A549 (cell line): ENCODE results near the gene SLC35A2.

Experiments
- CHD2 ChIP-seq: fragments of 150-350 bp; IDR thresholded peaks from 2 replicates; pipeline ENCODE4 v1.6.1; 2014; ENCODE audit warnings: low read length; ENCODE audit not compliant: partially characterized antibody
- CTCF ChIP-seq: fragments of >200 bp; sonication (Bioruptor Twin); formaldehyde crosslinking; IDR thresholded peaks from 3 replicates; pipeline ENCODE4 v1.5.1; 2016
- PHF8 ChIP-seq: fragments of 200-600 bp; sonication (generic); IDR thresholded peaks from 2 replicates; pipeline ENCODE4 v1.6.1; 2016; ENCODE audit warnings: low read depth, mild to moderate bottlenecking, antibody characterized with exemption, moderate library complexity, borderline replicate concordance

- TF ChIP-seq CHD2 (no peak), CTCF (peak; percentile 43), PHF8 (peak; percentile 47; the same call in 1 of the 2 replicates)
Observed at GRCh38 chrX:48891402-48892288, 19.8 kb downstream of the SLC35A2 start.
